GM13977 (cell line): ENCODE measurements around the gene IL17F.

Experiments
- DNase-seq: peaks from one replicate; pipeline ENCODE4 v3.0.0; 2012; ENCODE audit warnings: low spot score
- in situ Hi-C: fragments of 300-500 bp; cut with MboI; formaldehyde crosslinking; loops from one replicate; pipeline ENCODE4 v1.12.0; 2022; ENCODE audit warnings: low sequenced_read_pairs, low pct_unique_long_range_greater_than_20kb, mixed read lengths, inconsistent platforms; ENCODE audit not compliant: unreplicated experiment
- TF ChIP-seq, protein P1 (sequence below): IDR thresholded peaks from 2 replicates; pipeline ENCODE4 v1.5.1; 2012; ENCODE audit warnings: mild to moderate bottlenecking, control low read depth; ENCODE audit not compliant: insufficient read depth; ENCODE audit errors: extremely low read depth, missing control alignments

The IL17F gene

GRCh38 chr6:52251113-52251512 is 6.8 kb upstream of the IL17F start:
- TF ChIP-seq, protein P1, sequence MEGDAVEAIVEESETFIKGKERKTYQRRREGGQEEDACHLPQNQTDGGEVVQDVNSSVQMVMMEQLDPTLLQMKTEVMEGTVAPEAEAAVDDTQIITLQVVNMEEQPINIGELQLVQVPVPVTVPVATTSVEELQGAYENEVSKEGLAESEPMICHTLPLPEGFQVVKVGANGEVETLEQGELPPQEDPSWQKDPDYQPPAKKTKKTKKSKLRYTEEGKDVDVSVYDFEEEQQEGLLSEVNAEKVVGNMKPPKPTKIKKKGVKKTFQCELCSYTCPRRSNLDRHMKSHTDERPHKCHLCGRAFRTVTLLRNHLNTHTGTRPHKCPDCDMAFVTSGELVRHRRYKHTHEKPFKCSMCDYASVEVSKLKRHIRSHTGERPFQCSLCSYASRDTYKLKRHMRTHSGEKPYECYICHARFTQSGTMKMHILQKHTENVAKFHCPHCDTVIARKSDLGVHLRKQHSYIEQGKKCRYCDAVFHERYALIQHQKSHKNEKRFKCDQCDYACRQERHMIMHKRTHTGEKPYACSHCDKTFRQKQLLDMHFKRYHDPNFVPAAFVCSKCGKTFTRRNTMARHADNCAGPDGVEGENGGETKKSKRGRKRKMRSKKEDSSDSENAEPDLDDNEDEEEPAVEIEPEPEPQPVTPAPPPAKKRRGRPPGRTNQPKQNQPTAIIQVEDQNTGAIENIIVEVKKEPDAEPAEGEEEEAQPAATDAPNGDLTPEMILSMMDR, result no peak
- no peak for DNase-seq
- in situ Hi-C loops, result no loop called here

GRCh38 chr6:52249078-52249477 is 4.8 kb upstream of the IL17F start:
- no peak for DNase-seq
- TF ChIP-seq, protein P1, result no peak
- in situ Hi-C loops, result loop anchor here (25.0 kb wide), 1 partner anchor 187 kb away; no protein-coding TSS in a partner anchor

DNA sequence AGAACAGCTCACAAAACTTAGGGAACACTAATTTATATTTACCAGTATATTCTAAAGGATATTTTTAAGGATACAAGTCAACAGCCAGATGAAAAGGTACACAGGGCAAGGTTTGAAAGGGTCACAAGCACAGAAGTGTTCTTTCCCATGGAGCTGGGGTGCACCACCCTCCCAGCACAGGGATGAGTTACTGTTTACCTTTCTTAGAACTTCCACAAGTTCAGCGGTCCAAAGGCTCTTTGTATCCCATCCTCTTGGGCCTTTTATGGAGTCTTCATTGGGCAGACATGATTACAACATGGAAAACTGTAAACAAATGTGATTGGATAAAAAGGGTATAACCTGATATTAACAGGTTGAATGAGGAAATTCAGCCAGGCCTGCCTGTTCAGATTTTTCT is 1.1 kb upstream of the IL17F start:
- no peak for DNase-seq

GRCh38 chr6:52243282-52243893 is 912 bp downstream of the IL17F start:
- in situ Hi-C loops, result loop anchor here (25.0 kb wide), 1 partner anchor 181 kb away; no protein-coding TSS in a partner anchor
- TF ChIP-seq, protein P1, result no peak
- DNase-seq, result no peak

More for the DNA sequence above, 1.1 kb upstream of the IL17F start:
- TF ChIP-seq, protein P1, result no peak
- in situ Hi-C loops, result loop anchor here (25.0 kb wide), 1 partner anchor 183 kb away; no protein-coding TSS in a partner anchor

DNA sequence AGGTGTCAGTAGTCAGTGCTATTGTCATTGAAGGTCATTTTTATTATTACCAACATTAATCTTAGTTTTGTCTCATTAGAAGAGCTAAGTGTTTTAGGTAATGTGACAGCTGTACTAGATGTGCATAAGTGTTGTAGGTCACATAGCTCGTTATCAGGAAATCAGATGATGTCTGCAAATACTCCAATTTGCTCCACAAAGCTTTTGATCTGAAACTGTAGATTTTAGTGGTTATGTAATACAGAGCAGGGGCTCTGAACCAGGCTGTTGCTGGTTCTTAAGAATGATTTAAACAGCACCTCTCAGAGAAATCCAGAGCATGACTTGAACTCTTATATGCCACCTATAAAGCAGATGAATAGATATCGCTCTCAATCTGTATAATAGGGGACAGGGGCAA is 2.5 kb downstream of the IL17F start:
- TF ChIP-seq, protein P1, result no peak
- no peak for DNase-seq
- in situ Hi-C loops, result loop anchor here (25.0 kb wide), 1 partner anchor 180 kb away; no protein-coding TSS in a partner anchor

DNA sequence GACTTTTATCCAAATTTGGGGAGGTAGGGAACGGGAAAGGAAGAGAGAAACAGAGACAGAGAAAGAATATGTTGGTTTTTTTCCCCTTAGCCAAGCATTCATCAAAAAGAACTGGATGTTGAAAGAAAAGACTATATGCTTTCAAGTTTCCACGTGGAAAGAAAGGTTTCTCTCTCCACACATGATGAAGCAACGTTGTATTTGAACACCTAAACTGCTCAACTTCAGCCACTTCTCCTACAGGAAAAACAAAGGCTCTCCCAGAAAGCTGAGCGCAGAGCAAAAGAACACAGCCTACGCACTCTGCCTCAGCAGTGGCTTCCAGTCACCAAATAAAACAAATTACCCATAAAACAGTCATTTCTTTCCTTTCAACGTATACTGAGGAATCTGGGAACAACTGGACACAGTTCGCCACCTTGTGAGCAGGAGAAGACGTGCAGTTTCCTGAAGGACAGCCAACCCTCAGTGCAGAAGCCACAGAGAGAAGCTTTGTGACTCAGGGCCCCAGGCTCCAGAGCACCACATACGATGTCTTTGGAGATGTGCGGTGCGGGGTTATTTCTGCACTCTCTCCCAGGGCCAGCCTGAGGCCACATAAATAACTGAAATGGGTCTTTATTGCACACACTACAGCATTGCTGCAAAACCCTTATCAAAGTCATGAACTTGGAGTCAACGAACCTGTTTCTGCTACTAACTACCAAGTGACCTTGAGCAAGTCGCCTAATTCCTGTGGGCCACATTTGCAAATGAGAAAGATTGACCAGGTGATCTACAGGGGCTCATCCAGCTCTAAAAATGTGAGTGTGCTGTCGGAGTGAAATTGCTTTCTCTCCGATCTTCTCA is 10.1 kb downstream of the IL17F start:
- in situ Hi-C loops, result loop anchor here (5.0 to 25.0 kb wide), 2 partner anchors 72 to 172 kb away; no protein-coding TSS in a partner anchor
- TF ChIP-seq, protein P1, result peak; percentile 90

More for the DNA sequence above, 10.1 kb downstream of the IL17F start:
- peak; percentile 49 for DNase-seq
